ENCODE measurements around the gene SAYSD1.

The SAYSD1 gene

GRCh38 chr6:39058471-39059147 lies 56.4 kb downstream of the SAYSD1 start:
- DNase-seq = no peak

- DNase-seq = no peak
Observed at GRCh38 chr6:39057251-39058155, 57.5 kb downstream of the SAYSD1 start.

- no peak for DNase-seq
Observed at GRCh38 chr6:39056681-39057080, 58.3 kb downstream of the SAYSD1 start.

GRCh38 chr6:39056191-39056590 lies 58.8 kb downstream of the SAYSD1 start:
- DNase-seq = no peak

GRCh38 chr6:39055661-39056060 lies 59.3 kb downstream of the SAYSD1 start:
- no peak for DNase-seq

DNA sequence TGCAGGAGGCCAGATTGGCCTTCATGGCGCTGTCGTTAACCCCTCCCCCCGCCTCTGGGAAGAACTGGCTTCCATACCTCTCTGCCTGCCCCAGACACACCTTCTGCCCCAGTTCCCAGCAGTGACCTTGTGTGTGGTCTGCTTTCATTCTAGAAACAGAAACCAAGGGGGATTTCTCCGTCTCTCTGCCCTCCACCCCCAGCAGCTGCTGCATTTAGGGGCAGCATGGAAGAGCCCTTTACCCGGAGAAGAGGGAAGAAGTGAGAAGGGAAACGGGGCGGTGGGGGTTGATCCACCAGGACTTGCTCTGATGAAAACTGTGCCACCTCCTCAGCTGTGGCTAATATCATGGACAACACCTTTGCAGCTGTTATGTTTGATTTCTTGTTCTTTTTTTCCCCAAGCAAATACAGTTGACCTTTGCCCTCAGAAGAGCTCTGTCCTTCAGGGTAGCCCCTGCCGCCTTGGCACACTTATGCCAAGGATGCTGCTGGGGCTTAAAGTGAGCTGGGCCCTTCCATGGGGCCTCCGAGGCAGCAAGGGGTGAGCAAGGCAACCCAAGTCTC lies 60.3 kb downstream of the SAYSD1 start:
- no peak for DNase-seq
